Measurements from ENCODE around the gene LRCH3. TPM values are rescaled to one million over a fixed set of nuclear protein-coding genes. Genes with fewer than 3 reads are reported as not detected.
A peak's percentile ranks its signal among the peaks of the same experiment; 100 is the strongest.

The LRCH3 gene
- total and polyA plus RNA-seq, 11 donors, result 11.1 to 40.3 (median 24.0) TPM

DNA sequence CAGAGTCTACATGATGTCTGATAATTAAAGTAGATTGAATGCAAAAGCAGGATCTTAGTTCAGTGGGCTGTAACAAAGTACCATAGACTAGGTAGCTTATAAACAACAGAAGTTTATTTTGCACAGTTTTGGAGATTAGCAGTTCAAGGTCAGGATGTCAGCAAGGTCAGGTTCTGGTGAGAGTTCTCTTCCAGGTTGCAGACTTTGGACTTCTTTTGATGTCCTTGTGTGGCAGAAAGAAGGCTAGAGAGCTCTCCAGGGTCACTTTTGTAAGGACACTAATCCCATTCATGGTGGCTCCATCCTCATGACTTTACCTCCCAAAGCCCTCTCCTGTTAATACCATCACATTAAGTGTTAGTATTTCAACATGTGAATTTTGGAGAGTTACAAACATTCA, 29.3 kb upstream of the LRCH3 start:
- Histone ChIP-seq H3K9me3 (no peaks in the 10 kb centered on the region), H3K4me1 (peaks cover 0 to 13% (median 2%) of the 10 kb centered on the region in 12 donors), H3K27me3 (no peaks in the 10 kb centered on the region), H3K36me3 (peaks cover 0 to 88% (median 70%) of the 10 kb centered on the region in 9 donors), H3K27ac (no peak overlapping the region), H3K4me3 (no peak overlapping the region)
- DNase-seq (no peak), ATAC-seq (no peak)
- no peak for TF ChIP-seq CTCF (IDR thresholded peaks at IDR 0.05)
- TF ChIP-seq POLR2A (IDR thresholded peaks at IDR 0.05), result no peak
- intact Hi-C loops (cut with DNase I), result no loop called here

DNA sequence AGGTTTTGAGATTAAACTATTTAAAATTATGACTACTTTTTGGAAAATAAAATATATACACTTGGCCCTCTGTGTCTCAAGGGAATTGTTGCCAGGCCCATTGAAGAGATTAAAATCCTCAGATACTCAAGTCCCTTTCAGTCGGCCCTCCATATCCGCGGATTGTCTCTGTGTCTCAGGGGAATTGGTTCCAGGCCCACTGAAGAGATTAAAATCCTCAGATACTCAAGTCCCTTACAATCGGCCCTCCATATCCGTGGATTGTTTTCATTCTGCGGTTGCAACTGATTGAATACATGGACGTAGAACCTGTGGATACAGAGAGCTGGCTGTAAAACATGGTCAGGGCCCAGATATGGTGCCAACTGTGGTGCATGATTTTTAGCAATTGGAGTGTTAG, 15.7 kb upstream of the LRCH3 start:
- Histone ChIP-seq H3K27me3 (no peaks in the 10 kb centered on the region), H3K4me3 (no peak overlapping the region), H3K4me1 (no peaks in the 10 kb centered on the region), H3K9me3 (no peaks in the 10 kb centered on the region), H3K36me3 (peaks cover 3 to 93% (median 91%) of the 10 kb centered on the region in 9 donors), H3K27ac (no peak overlapping the region)
- peak; percentile 20 to 69 (median 48) for ATAC-seq
- DNase-seq, result no peak
- TF ChIP-seq POLR2A (IDR thresholded peaks at IDR 0.05) (no peak), CTCF (IDR thresholded peaks at IDR 0.05) (no peak)
- intact Hi-C loops (cut with DNase I), result no loop called here
- 50 to 63% (median 57%) methylated on average over 7 of the region's 7 CpGs for WGBS, 4 donors

DNA sequence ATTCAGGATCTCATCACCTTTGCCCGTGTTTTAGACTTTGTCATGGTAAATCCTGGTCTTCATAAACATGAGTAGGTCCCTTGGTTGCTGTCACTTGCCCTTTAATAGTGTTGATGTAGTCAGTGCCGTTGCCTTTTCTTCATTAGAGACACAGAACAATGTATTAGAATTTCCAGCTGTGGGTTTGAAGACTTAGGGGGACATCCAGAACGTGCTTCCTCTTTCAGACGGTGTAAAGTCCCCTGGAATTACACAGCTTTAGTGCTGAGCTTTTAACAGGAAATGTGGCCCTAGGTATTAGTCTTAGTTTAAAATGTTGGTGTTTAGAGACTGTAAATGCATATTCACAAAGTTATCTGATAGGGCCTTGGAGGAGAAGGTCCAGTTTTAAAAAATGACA, 8.8 kb upstream of the LRCH3 start:
- no peak for DNase-seq
- Histone ChIP-seq H3K36me3 (peaks cover 0 to 94% (median 75%) of the 10 kb centered on the region in 9 donors), H3K4me3 (no peak overlapping the region), H3K9me3 (no peaks in the 10 kb centered on the region), H3K27me3 (no peaks in the 10 kb centered on the region), H3K4me1 (no peaks in the 10 kb centered on the region), H3K27ac (no peak overlapping the region)
- WGBS, 4 donors, result 69 to 88% (median 79%) methylated on average over 4 of the region's 4 CpGs
- no peak for ATAC-seq
- TF ChIP-seq POLR2A (IDR thresholded peaks at IDR 0.05) (no peak), CTCF (IDR thresholded peaks at IDR 0.05) (no peak)
- intact Hi-C loops (cut with DNase I), result no loop called here

DNA sequence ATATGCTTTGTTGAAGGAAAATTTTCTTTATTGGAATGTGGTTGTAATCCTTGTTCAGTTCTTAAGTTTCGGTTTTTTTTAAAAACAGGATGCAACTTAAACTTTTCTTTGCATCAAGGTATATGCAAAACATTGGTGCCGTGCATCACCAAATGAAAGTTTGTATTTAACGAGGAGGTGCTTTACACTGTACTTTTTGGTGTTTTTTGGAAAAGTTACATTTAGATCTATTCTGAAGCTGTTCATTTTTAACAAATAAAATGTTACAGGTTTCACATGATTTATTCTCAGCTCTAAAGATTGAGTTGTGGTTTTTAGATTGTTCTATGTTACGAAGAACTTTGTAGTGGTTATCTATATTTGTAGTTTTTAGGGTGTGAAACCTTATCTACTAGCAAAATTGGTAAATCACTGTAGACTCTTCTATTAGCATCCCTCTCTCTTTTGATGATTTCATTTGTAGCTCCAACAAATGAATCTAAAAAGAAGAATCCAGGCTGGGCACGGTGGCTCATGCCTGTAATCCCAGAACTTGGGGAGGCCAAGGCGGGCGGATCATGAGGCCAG, 7.0 kb upstream of the LRCH3 start:
- Histone ChIP-seq H3K4me1 (no peaks in the 10 kb centered on the region), H3K27ac (no peak overlapping the region), H3K36me3 (peaks cover 0 to 79% (median 65%) of the 10 kb centered on the region in 9 donors), H3K27me3 (no peaks in the 10 kb centered on the region), H3K9me3 (no peaks in the 10 kb centered on the region), H3K4me3 (no peak overlapping the region)
- 94 to 98% (median 96%) methylated on average over 7 of the region's 7 CpGs for WGBS, 4 donors
- DNase-seq (no peak), ATAC-seq (no peak)
- intact Hi-C loops (cut with DNase I), result no loop called here
- no peak for TF ChIP-seq CTCF (IDR thresholded peaks at IDR 0.05)
- no peak for TF ChIP-seq POLR2A (IDR thresholded peaks at IDR 0.05)

Measured in heart left ventricle (tissue), 16 donors.